Body of pancreas (tissue), 4 donors: ENCODE measurements around the gene PRSS1.

Experiments used
- POLR2A ChIP-seq, 3 donors: fragments of 450-650 bp; IDR thresholded peaks; one replicate each; pipeline ENCODE4 v1.6.1; 2016; ENCODE audit warnings: antibody characterized with exemption in 3 of 3, mild to moderate bottlenecking in 2 of 3
- TF ChIP-seq, protein P1 (sequence below), 7 experiments: fragments of 450-650 bp in 4 of 7; fragments of 200-600 bp in 3 of 7; sonication (generic) in 3 of 7; IDR thresholded peaks; one replicate each; pipeline ENCODE4 v1.5.1; 2016 to 2019; ENCODE audit warnings: antibody characterized with exemption in 7 of 7

GRCh38 chr7:142711746-142712616 lies 37.3 kb upstream of the PRSS1 start:
- TF ChIP-seq, protein P1, sequence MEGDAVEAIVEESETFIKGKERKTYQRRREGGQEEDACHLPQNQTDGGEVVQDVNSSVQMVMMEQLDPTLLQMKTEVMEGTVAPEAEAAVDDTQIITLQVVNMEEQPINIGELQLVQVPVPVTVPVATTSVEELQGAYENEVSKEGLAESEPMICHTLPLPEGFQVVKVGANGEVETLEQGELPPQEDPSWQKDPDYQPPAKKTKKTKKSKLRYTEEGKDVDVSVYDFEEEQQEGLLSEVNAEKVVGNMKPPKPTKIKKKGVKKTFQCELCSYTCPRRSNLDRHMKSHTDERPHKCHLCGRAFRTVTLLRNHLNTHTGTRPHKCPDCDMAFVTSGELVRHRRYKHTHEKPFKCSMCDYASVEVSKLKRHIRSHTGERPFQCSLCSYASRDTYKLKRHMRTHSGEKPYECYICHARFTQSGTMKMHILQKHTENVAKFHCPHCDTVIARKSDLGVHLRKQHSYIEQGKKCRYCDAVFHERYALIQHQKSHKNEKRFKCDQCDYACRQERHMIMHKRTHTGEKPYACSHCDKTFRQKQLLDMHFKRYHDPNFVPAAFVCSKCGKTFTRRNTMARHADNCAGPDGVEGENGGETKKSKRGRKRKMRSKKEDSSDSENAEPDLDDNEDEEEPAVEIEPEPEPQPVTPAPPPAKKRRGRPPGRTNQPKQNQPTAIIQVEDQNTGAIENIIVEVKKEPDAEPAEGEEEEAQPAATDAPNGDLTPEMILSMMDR (IDR thresholded peaks at IDR 0.05): peak; percentile 58 to 82 (median 76)
- TF ChIP-seq POLR2A (IDR thresholded peaks at IDR 0.05): peak in 2 of 3 donors; percentile 40 to 61
